KMS-11 (cell line): ENCODE results near the gene GOLGA3.

Source experiments
- H2AFZ ChIP-seq: fragments of 200-600 bp; sonication (generic); 2 replicates; pipeline ENCODE4 v1.6.1; 2016; ENCODE audit warnings: antibody characterized with exemption, mixed run types, low read depth
- H3K27ac ChIP-seq: fragments of 200-600 bp; sonication (generic); 2 replicates; pipeline ENCODE4 v1.6.1; 2016; ENCODE audit warnings: mild to moderate bottlenecking, mixed run types
- H3K27me3 ChIP-seq: fragments of 200-600 bp; sonication (generic); 2 replicates; pipeline ENCODE4 v1.6.1; 2017; ENCODE audit warnings: mild to moderate bottlenecking, low read depth, mixed run types, moderate library complexity; ENCODE audit not compliant: insufficient read depth
- H3K36me3 ChIP-seq: fragments of 200-600 bp; sonication (generic); 2 replicates; pipeline ENCODE4 v1.6.1; 2017; ENCODE audit warnings: mild to moderate bottlenecking, mixed run types; ENCODE audit not compliant: insufficient read depth
- H3K4me1 ChIP-seq: fragments of 200-600 bp; sonication (generic); 2 replicates; pipeline ENCODE4 v1.6.1; 2016; ENCODE audit warnings: mild to moderate bottlenecking, low read depth, mixed run types; ENCODE audit not compliant: poor library complexity, severe bottlenecking
- H3K4me2 ChIP-seq: fragments of 200-600 bp; sonication (generic); 2 replicates; pipeline ENCODE4 v1.7.0; 2016; ENCODE audit warnings: mild to moderate bottlenecking, mixed run types
- H3K4me3 ChIP-seq: fragments of 200-600 bp; sonication (generic); IDR thresholded peaks from 2 replicates; pipeline ENCODE4 v1.6.1; 2017; ENCODE audit warnings: low read depth, low read length, mixed read lengths; ENCODE audit not compliant: insufficient read depth
- H3K79me2 ChIP-seq: fragments of 200-600 bp; sonication (generic); 2 replicates; pipeline ENCODE4 v1.6.1; 2016; ENCODE audit warnings: low read depth, mixed run types; ENCODE audit not compliant: insufficient read depth
- H3K9ac ChIP-seq: fragments of 200-600 bp; sonication (generic); 2 replicates; pipeline ENCODE4 v1.6.1; 2016; ENCODE audit warnings: mild to moderate bottlenecking, mixed run types
- H4K20me1 ChIP-seq: fragments of 200-600 bp; sonication (generic); 2 replicates; pipeline ENCODE4 v1.6.1; 2016; ENCODE audit warnings: mild to moderate bottlenecking, mixed run types; ENCODE audit not compliant: insufficient read depth
- CTCF ChIP-seq: fragments of 200-600 bp; sonication (generic); conservative IDR thresholded peaks from 2 replicates; pipeline ENCODE4 v1.6.1; 2017; ENCODE audit warnings: low read depth, mild to moderate bottlenecking, antibody characterized with exemption, low read length, moderate library complexity, mixed read lengths

The GOLGA3 gene

GRCh38 chr12:132827763-132828703 lies 636 bp downstream of the GOLGA3 start:
- Histone ChIP-seq H3K27ac (no peak overlapping the region; the same call in 1 of the 2 replicates), H3K27me3 (no peaks in the 10 kb centered on the region), H2AFZ (peak overlapping the region; percentile 67), H3K79me2 (peaks cover 9% of the 10 kb centered on the region; the same call in 1 of the 2 replicates), H3K4me3 (no peak overlapping the region), H3K36me3 (no peaks in the 10 kb centered on the region), H3K4me1 (no peaks in the 10 kb centered on the region), H3K4me2 (peak overlapping the region; percentile 36; the same call in 1 of the 2 replicates), H4K20me1 (no peaks in the 10 kb centered on the region), H3K9ac (peak overlapping the region; percentile 88; the same call in 1 of the 2 replicates)
- TF ChIP-seq CTCF: no peak

GRCh38 chr12:132825861-132826260 lies 2.8 kb downstream of the GOLGA3 start:
- Histone ChIP-seq H4K20me1 (no peaks in the 10 kb centered on the region), H3K4me3 (no peak overlapping the region), H3K9ac (no peak overlapping the region), H3K4me1 (no peaks in the 10 kb centered on the region), H3K4me2 (no peak overlapping the region), H3K36me3 (no peaks in the 10 kb centered on the region; the same call in 1 of the 2 replicates), H3K27me3 (no peaks in the 10 kb centered on the region), H3K27ac (no peak overlapping the region), H3K79me2 (peaks cover 9% of the 10 kb centered on the region; the same call in 1 of the 2 replicates), H2AFZ (no peak overlapping the region)
- TF ChIP-seq CTCF: no peak

- Histone ChIP-seq H3K4me2 (no peak overlapping the region), H3K4me1 (no peaks in the 10 kb centered on the region), H2AFZ (no peak overlapping the region), H3K4me3 (no peak overlapping the region), H4K20me1 (no peaks in the 10 kb centered on the region), H3K9ac (no peak overlapping the region), H3K27me3 (no peaks in the 10 kb centered on the region), H3K36me3 (no peaks in the 10 kb centered on the region; the same call in 1 of the 2 replicates), H3K79me2 (peaks cover 9% of the 10 kb centered on the region; the same call in 1 of the 2 replicates), H3K27ac (no peak overlapping the region)
- TF ChIP-seq CTCF: no peak
These were observed 3.6 kb downstream of the GOLGA3 start for GRCh38 chr12:132825089-132825488.

- TF ChIP-seq CTCF: no peak
These were observed 4.6 kb downstream of the GOLGA3 start for GRCh38 chr12:132824053-132824452.

More at GRCh38 chr12:132824053-132824452, 4.6 kb downstream of the GOLGA3 start:
- Histone ChIP-seq H3K79me2 (peaks cover 9% of the 10 kb centered on the region; the same call in 1 of the 2 replicates), H3K4me1 (no peaks in the 10 kb centered on the region), H3K9ac (no peak overlapping the region), H3K4me3 (no peak overlapping the region), H3K27ac (no peak overlapping the region), H2AFZ (no peak overlapping the region), H4K20me1 (no peaks in the 10 kb centered on the region), H3K4me2 (no peak overlapping the region), H3K27me3 (no peaks in the 10 kb centered on the region), H3K36me3 (no peaks in the 10 kb centered on the region; the same call in 1 of the 2 replicates)
